DOHH2 (cell line): ENCODE data around the gene DOCK1.

ENCODE experiments used
- EZH2phosphoT487 ChIP-seq: fragments of 200-600 bp; sonication (generic); IDR thresholded peaks from 2 replicates; pipeline ENCODE4 v1.6.1; 2017; ENCODE audit warnings: borderline replicate concordance, mild to moderate bottlenecking, antibody characterized with exemption, low read length, moderate library complexity, mixed read lengths
- TF ChIP-seq, protein P1 (sequence below): fragments of 200-600 bp; sonication (generic); IDR thresholded peaks from one replicate; pipeline ENCODE4 v1.5.1; 2014; ENCODE audit warnings: antibody characterized with exemption, mild to moderate bottlenecking, low read depth, low read length; ENCODE audit not compliant: poor library complexity, severe bottlenecking

DNA sequence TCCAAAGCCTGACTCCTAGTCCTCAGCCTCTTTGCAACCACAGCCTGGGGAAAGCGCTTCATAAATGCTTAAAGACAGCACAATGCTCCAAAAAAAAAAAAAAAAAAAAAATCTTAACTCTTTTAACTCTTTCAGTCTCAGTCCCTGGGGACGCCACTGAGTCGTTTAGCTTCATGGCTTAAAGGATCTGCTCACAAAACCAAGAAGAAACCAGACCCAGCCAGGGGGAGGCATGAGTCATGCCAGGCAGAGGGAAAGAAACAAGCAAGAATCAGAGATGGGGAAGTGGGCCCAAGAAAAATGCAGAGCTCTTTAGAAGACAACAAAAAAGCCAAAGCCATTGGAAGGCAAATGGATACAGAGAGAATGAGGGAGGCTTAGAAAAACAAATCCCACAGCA, 32.5 kb upstream of the DOCK1 start:
- TF ChIP-seq, protein P1, sequence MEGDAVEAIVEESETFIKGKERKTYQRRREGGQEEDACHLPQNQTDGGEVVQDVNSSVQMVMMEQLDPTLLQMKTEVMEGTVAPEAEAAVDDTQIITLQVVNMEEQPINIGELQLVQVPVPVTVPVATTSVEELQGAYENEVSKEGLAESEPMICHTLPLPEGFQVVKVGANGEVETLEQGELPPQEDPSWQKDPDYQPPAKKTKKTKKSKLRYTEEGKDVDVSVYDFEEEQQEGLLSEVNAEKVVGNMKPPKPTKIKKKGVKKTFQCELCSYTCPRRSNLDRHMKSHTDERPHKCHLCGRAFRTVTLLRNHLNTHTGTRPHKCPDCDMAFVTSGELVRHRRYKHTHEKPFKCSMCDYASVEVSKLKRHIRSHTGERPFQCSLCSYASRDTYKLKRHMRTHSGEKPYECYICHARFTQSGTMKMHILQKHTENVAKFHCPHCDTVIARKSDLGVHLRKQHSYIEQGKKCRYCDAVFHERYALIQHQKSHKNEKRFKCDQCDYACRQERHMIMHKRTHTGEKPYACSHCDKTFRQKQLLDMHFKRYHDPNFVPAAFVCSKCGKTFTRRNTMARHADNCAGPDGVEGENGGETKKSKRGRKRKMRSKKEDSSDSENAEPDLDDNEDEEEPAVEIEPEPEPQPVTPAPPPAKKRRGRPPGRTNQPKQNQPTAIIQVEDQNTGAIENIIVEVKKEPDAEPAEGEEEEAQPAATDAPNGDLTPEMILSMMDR: no peak
- TF ChIP-seq EZH2phosphoT487: no peak
